ENCODE results near the gene PAX5. TPM values are rescaled to one million over a fixed set of nuclear protein-coding genes. Genes with fewer than 3 reads are reported as not detected.

PAX5 gene
- polyA plus RNA-seq, 2 of the 4 experiments (the other 2 are of a cell fraction) = not detected

- DNase-seq (ENCODE audit: low read depth in 1 of 2, low spot score in 1 of 2) (peak; percentile 43 to 55), FAIRE-seq (no peak), ATAC-seq (peak in 1 of 2 experiments; percentile 59; a peak in 3 of 6 replicates)
- CTCF ChIA-PET = interaction anchor here (0.7 to 7.4 kb wide), 20 partner anchors 11 to 420 kb away, joined by 3 to 143 read pairs (median 4); no protein-coding TSS in a partner anchor
- H3K27ac ChIP-seq = no peak overlapping the region
- H3K4me2 ChIP-seq = no peak overlapping the region
- 1% methylated on average over 6 of the region's 6 CpGs for WGBS (ENCODE audit: missing lambda C conversion rate)
- no peak for TF ChIP-seq USF2 (IDR thresholded peaks at IDR 0.05)
- peak; percentile 54 for TF ChIP-seq CTCF (IDR thresholded peaks at IDR 0.05)
- no peak for TF ChIP-seq ZFP36 (IDR thresholded peaks at IDR 0.05; ENCODE audit: borderline replicate concordance, partially characterized antibody)
- no peak for TF ChIP-seq HOXA7 (CRISPR knock-in tag; IDR thresholded peaks at IDR 0.05)
- TF ChIP-seq RAD21 (conservative IDR thresholded peaks at IDR 0.05 in 1 of 2, IDR thresholded peaks at IDR 0.05 in 1 of 2) = peak; percentile 65 to 85
- TF ChIP-seq BHLHE40 (IDR thresholded peaks at IDR 0.05; ENCODE audit: low read depth, low read length) = no peak
- no peak for TF ChIP-seq PHF8 (IDR thresholded peaks at IDR 0.05; ENCODE audit: borderline replicate concordance, low read depth)
- TF ChIP-seq ELK1 (IDR thresholded peaks at IDR 0.05; ENCODE audit: low read depth, low read length) = no peak
- peak; percentile 79 for TF ChIP-seq SMC3 (IDR thresholded peaks at IDR 0.05)
- no peak for TF ChIP-seq BCL3 (IDR thresholded peaks at IDR 0.05)
- no peak for TF ChIP-seq HEYL (CRISPR knock-in tag; IDR thresholded peaks at IDR 0.05)
- H3K4me3 ChIP-seq = no peak overlapping the region
- H3K4me1 ChIP-seq = no peaks in the 10 kb centered on the region
- POLR2A ChIA-PET = no interaction called here
- peaks cover 19% of the 10 kb centered on the region for H3K9me3 ChIP-seq
These were observed 42.4 kb downstream of the PAX5 start for GRCh38 chr9:36991516-36992134.

GRCh38 chr9:36988848-36989247, 45.2 kb downstream of the PAX5 start:
- whole genome bisulfite sequencing (ENCODE audit: missing lambda C conversion rate) = 56% methylated on average over 6 of the region's 6 CpGs
- Histone ChIP-seq H3K4me2 (no peak overlapping the region), H3K4me1 (no peaks in the 10 kb centered on the region), H3K27ac (no peak overlapping the region), H3K4me3 (no peak overlapping the region), H3K9me3 (peaks cover 19% of the 10 kb centered on the region)
- POLR2A ChIA-PET = no interaction called here
- TF ChIP-seq HOXB13 (CRISPR knock-in tag; IDR thresholded peaks at IDR 0.05; ENCODE audit: low read depth) (no peak), CBX8 (IDR thresholded peaks at IDR 0.05) (no peak), NR3C1 (IDR thresholded peaks at IDR 0.05) (no peak), TP53 (CRISPR knock-in tag; IDR thresholded peaks at IDR 0.05) (no peak), FOSL2 (IDR thresholded peaks at IDR 0.05) (no peak), FOSL2 (CRISPR knock-in tag; IDR thresholded peaks at IDR 0.05) (no peak), FOSB (CRISPR knock-in tag; IDR thresholded peaks at IDR 0.05) (no peak), HES2 (IDR thresholded peaks at IDR 0.05) (no peak), POLR2A (IDR thresholded peaks at IDR 0.05; ENCODE audit: low read length) (no peak), ZFP36 (IDR thresholded peaks at IDR 0.05; ENCODE audit: borderline replicate concordance, partially characterized antibody) (no peak), CHD4 (IDR thresholded peaks at IDR 0.05; ENCODE audit: borderline replicate concordance) (no peak), MAFK (IDR thresholded peaks at IDR 0.05; ENCODE audit: partially characterized antibody) (no peak), REST (IDR thresholded peaks at IDR 0.05) (no peak), JUNB (IDR thresholded peaks at IDR 0.05) (no peak), RAD21 (conservative IDR thresholded peaks at IDR 0.05 in 1 of 2, IDR thresholded peaks at IDR 0.05 in 1 of 2) (no peak), SREBF2 (IDR thresholded peaks at IDR 0.05) (no peak), SMC3 (IDR thresholded peaks at IDR 0.05) (no peak), POLR2AphosphoS2 (conservative IDR thresholded peaks at IDR 0.05; ENCODE audit: low read length) (no peak)
- ATAC-seq (no peak), DNase-seq (ENCODE audit: low read depth in 1 of 2, low spot score in 1 of 2) (no peak), FAIRE-seq (no peak)
- CTCF ChIA-PET = interaction anchor here (0.8 to 7.4 kb wide), 9 partner anchors 8 to 133 kb away, joined by 3 to 143 read pairs (median 3); no protein-coding TSS in a partner anchor

All from A549 (cell line).